Measurements from ENCODE around the gene PCDH9.

PCDH9 gene

DNA sequence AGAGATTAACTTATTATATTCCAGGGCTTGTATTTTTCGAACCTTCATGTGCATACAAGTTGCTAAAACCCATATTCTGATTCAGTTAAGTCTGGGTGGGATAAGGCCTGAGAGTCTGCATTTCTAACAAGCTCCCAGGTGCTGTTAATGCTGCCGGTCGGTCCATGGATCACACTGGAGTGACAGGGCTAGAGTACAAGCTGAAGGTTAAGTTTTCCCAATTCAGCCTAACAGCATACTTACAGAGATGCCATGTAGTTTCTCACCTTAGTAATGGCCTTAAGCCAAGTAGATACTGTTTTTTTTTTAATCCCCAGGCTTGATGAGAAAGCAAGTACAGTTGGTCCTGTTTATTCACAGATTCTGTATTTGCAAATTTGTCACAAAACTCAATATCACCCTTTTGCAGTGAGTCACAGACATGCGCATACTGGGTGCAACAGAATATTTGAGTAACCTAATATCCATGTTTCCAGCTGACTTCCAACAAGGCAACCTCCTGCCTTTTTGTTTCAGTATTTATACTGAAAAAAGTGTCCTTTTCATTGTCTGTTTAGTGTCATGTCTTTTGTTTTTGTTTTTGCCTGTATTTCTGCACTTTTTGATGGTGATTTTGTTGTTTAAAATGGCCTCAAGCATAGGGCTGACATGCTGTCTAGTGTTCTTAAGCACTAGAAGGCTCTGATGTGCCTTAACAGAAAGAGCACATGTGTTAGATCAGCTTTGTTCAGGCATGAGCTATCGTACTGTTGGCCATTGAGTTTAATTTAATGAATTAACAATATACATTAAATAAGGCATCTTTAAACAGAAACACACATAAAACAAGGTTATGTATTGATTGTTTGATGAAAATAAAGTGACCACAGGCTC lies 875.0 kb downstream of the PCDH9 start:
- Histone ChIP-seq H3K4me3 (replicated peaks; ENCODE audit: insufficient read depth, low read length) (no peak overlapping the region), H3K27ac (replicated peaks) (no peak overlapping the region), H3K27me3 (ENCODE audit: insufficient read depth, poor library complexity, severe bottlenecking) (no peaks in the 10 kb centered on the region)
- TF ChIP-seq POLR2AphosphoS5 (IDR thresholded peaks at IDR 0.05; ENCODE audit: low read depth): no peak
- TF ChIP-seq GABPA (IDR thresholded peaks at IDR 0.05; ENCODE audit: low read depth): no peak
- TF ChIP-seq, protein P1, sequence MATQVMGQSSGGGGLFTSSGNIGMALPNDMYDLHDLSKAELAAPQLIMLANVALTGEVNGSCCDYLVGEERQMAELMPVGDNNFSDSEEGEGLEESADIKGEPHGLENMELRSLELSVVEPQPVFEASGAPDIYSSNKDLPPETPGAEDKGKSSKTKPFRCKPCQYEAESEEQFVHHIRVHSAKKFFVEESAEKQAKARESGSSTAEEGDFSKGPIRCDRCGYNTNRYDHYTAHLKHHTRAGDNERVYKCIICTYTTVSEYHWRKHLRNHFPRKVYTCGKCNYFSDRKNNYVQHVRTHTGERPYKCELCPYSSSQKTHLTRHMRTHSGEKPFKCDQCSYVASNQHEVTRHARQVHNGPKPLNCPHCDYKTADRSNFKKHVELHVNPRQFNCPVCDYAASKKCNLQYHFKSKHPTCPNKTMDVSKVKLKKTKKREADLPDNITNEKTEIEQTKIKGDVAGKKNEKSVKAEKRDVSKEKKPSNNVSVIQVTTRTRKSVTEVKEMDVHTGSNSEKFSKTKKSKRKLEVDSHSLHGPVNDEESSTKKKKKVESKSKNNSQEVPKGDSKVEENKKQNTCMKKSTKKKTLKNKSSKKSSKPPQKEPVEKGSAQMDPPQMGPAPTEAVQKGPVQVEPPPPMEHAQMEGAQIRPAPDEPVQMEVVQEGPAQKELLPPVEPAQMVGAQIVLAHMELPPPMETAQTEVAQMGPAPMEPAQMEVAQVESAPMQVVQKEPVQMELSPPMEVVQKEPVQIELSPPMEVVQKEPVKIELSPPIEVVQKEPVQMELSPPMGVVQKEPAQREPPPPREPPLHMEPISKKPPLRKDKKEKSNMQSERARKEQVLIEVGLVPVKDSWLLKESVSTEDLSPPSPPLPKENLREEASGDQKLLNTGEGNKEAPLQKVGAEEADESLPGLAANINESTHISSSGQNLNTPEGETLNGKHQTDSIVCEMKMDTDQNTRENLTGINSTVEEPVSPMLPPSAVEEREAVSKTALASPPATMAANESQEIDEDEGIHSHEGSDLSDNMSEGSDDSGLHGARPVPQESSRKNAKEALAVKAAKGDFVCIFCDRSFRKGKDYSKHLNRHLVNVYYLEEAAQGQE (IDR thresholded peaks at IDR 0.05; ENCODE audit: insufficient replicate concordance, low read depth): no peak
- no peak for TF ChIP-seq SPI1 (IDR thresholded peaks at IDR 0.05; ENCODE audit: borderline replicate concordance, low read depth)
- TF ChIP-seq, protein P2, sequence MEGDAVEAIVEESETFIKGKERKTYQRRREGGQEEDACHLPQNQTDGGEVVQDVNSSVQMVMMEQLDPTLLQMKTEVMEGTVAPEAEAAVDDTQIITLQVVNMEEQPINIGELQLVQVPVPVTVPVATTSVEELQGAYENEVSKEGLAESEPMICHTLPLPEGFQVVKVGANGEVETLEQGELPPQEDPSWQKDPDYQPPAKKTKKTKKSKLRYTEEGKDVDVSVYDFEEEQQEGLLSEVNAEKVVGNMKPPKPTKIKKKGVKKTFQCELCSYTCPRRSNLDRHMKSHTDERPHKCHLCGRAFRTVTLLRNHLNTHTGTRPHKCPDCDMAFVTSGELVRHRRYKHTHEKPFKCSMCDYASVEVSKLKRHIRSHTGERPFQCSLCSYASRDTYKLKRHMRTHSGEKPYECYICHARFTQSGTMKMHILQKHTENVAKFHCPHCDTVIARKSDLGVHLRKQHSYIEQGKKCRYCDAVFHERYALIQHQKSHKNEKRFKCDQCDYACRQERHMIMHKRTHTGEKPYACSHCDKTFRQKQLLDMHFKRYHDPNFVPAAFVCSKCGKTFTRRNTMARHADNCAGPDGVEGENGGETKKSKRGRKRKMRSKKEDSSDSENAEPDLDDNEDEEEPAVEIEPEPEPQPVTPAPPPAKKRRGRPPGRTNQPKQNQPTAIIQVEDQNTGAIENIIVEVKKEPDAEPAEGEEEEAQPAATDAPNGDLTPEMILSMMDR (IDR thresholded peaks at IDR 0.05; ENCODE audit: insufficient read depth, low read length): no peak
- DNase-seq (ENCODE audit: low read depth in 1 of 2, low spot score in 1 of 2): no peak

DNA sequence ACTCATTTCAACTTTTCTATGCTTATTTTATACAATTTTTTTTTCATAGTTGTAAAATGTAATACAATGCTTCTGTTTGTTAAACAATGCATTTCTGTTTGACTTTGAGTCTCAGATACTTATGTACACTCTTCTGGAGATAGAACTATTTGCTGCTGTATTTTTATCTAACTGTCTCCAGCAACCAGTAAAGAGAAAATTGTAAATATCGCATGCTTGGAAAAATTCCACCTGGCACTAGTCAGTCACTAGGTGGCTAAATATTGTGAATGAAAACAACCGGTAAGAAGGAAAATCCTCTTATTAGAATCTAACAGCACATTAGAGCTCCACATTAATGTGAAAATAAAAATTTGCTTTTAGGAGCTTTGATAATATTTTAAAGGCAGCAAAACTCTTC lies 876.5 kb downstream of the PCDH9 start:
- H3K4me3 ChIP-seq (replicated peaks; ENCODE audit: insufficient read depth, low read length): no peak overlapping the region
- DNase-seq (ENCODE audit: low read depth in 1 of 2, low spot score in 1 of 2): no peak
- H3K27ac ChIP-seq (replicated peaks): no peak overlapping the region

DNA sequence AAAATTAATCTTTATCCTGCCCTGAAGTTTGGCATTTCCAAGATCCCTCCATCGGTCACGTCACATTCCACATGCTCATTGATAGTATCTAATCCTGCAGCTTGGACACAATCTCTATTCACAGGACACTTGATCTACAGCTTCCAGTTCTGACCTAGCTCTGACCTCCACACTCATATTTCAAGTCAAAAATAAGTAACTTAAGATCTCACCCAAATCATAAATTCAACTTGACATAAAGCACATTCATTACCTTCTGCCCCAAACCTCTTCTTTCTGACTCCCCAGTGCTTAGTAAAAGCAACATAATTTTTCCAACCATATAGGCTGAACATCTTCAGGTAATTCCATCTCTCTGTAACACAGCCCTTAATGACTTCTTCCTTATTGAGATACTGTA lies 880.2 kb downstream of the PCDH9 start:
- TF ChIP-seq SPI1 (IDR thresholded peaks at IDR 0.05; ENCODE audit: borderline replicate concordance, low read depth): no peak
- TF ChIP-seq GABPA (IDR thresholded peaks at IDR 0.05; ENCODE audit: low read depth): no peak
- TF ChIP-seq, protein P2 (IDR thresholded peaks at IDR 0.05; ENCODE audit: insufficient read depth, low read length): no peak
- TF ChIP-seq, protein P1 (IDR thresholded peaks at IDR 0.05; ENCODE audit: insufficient replicate concordance, low read depth): no peak
- no peak for TF ChIP-seq POLR2AphosphoS5 (IDR thresholded peaks at IDR 0.05; ENCODE audit: low read depth)
- Histone ChIP-seq H3K4me3 (replicated peaks; ENCODE audit: insufficient read depth, low read length) (no peak overlapping the region), H3K27ac (replicated peaks) (no peak overlapping the region), H3K27me3 (ENCODE audit: insufficient read depth, poor library complexity, severe bottlenecking) (no peaks in the 10 kb centered on the region)
- no peak for DNase-seq (ENCODE audit: low read depth in 1 of 2, low spot score in 1 of 2)

More for the DNA sequence above, 876.5 kb downstream of the PCDH9 start:
- TF ChIP-seq GABPA (IDR thresholded peaks at IDR 0.05; ENCODE audit: low read depth): no peak
- TF ChIP-seq, protein P2 (IDR thresholded peaks at IDR 0.05; ENCODE audit: insufficient read depth, low read length): no peak
- TF ChIP-seq POLR2AphosphoS5 (IDR thresholded peaks at IDR 0.05; ENCODE audit: low read depth): no peak
- TF ChIP-seq, protein P1 (IDR thresholded peaks at IDR 0.05; ENCODE audit: insufficient replicate concordance, low read depth): no peak
- TF ChIP-seq SPI1 (IDR thresholded peaks at IDR 0.05; ENCODE audit: borderline replicate concordance, low read depth): no peak
- H3K27me3 ChIP-seq (ENCODE audit: insufficient read depth, poor library complexity, severe bottlenecking): no peaks in the 10 kb centered on the region
